Cardiac septum (tissue), 1 donor: ENCODE data around the gene ACCS. TPM values are rescaled to one million over a fixed set of nuclear protein-coding genes. Genes with fewer than 3 reads are reported as not detected.

Experiments used
- DNase-seq: peaks from one replicate; pipeline ENCODE4 v3.0.0-alpha.2; 2020; ENCODE audit warnings: low spot score
- intact Hi-C: fragments of 100-400 bp; cut with DNase I; formaldehyde crosslinking; loops from one replicate; pipeline ENCODE4 v1.14.0; 2022
- total RNA-seq: library from RNA; stranded (reverse); fragmentation: NEBNext Ultra II Directional; extraction: Animal tissue kit (Norgen Biotek cat#: 25700); gene quantifications from one replicate; pipeline ENCODE4 v1.2.1, GENCODE V29; 2021
- donor health status: DM: no; HTN: no; CAD: no.

Gene ACCS
- total RNA-seq, 1 donor from 2014 or later: 12.0 TPM

GRCh38 chr11:44036811-44037657, 29.0 kb upstream of the ACCS start:
- DNase-seq: peak; percentile 87
- intact Hi-C loops: loop anchor here (1.0 to 10.0 kb wide), 4 partner anchors 92 to 532 kb away; no protein-coding TSS in a partner anchor

GRCh38 chr11:44037658-44037998, 28.4 kb upstream of the ACCS start:
- intact Hi-C loops: loop anchor here (1.0 to 10.0 kb wide), 4 partner anchors 93 to 533 kb away; no protein-coding TSS in a partner anchor
- no peak for DNase-seq

- DNase-seq: no peak
- intact Hi-C loops: no loop called here
Measured at GRCh38 chr11:44043157-44043556, 22.9 kb upstream of the ACCS start.

- no peak for DNase-seq
- intact Hi-C loops: no loop called here
Measured at GRCh38 chr11:44046182-44046581, 19.9 kb upstream of the ACCS start.

GRCh38 chr11:44047298-44047697, 18.8 kb upstream of the ACCS start:
- intact Hi-C loops: no loop called here
- no peak for DNase-seq

GRCh38 chr11:44047931-44048431, 18.1 kb upstream of the ACCS start, which contains the start of gene ACCSL:
Gene ACCSL, plus strand, starts transcription at chr11:44047981. Its CDS starts 56 bp downstream, at chr11:44048037.
- DNase-seq: no peak
- intact Hi-C loops: no loop called here

GRCh38 chr11:44049832-44050231, 16.2 kb upstream of the ACCS start:
- intact Hi-C loops: no loop called here
- no peak for DNase-seq

- intact Hi-C loops: no loop called here
- DNase-seq: no peak
Measured at GRCh38 chr11:44051171-44051570, 14.9 kb upstream of the ACCS start.

- intact Hi-C loops: no loop called here
- DNase-seq: no peak
Measured at GRCh38 chr11:44057340-44057739, 8.7 kb upstream of the ACCS start.

GRCh38 chr11:44058275-44058674, 7.8 kb upstream of the ACCS start:
- DNase-seq: no peak
- intact Hi-C loops: no loop called here

- intact Hi-C loops: no loop called here
- no peak for DNase-seq
Measured at GRCh38 chr11:44065161-44065661, 859 bp upstream of the ACCS start.

GRCh38 chr11:44066732-44067141, 667 bp downstream of the ACCS start:
- no peak for DNase-seq
- intact Hi-C loops: no loop called here

- no peak for DNase-seq
- intact Hi-C loops: no loop called here
Measured at GRCh38 chr11:44067266-44067665, 1.2 kb downstream of the ACCS start.

- no peak for DNase-seq
Measured at GRCh38 chr11:44068180-44068579, 2.1 kb downstream of the ACCS start.

GRCh38 chr11:44071157-44071556, 5.1 kb downstream of the ACCS start:
- intact Hi-C loops: no loop called here

More at GRCh38 chr11:44068180-44068579, 2.1 kb downstream of the ACCS start:
- intact Hi-C loops: no loop called here

GRCh38 chr11:44072757-44073658, 6.9 kb downstream of the ACCS start:
- no peak for DNase-seq
- intact Hi-C loops: no loop called here

More at GRCh38 chr11:44071157-44071556, 5.1 kb downstream of the ACCS start:
- DNase-seq: no peak

- DNase-seq: peak; percentile 39
- intact Hi-C loops: no loop called here
Measured at GRCh38 chr11:44078794-44079193, 12.7 kb downstream of the ACCS start.

- peak; percentile 57 for DNase-seq
- intact Hi-C loops: no loop called here
Measured at GRCh38 chr11:44079376-44079775, 13.3 kb downstream of the ACCS start.

- no peak for DNase-seq
- intact Hi-C loops: no loop called here
Measured at GRCh38 chr11:44080951-44081350, 14.9 kb downstream of the ACCS start.

GRCh38 chr11:44082645-44083044, 16.6 kb downstream of the ACCS start:
- intact Hi-C loops: no loop called here
- DNase-seq: no peak
